GM21447 (cell line): ENCODE data around the gene NMRK2.
"Not testable (repeated sequence)": the region's sequence is repeated elsewhere in the genome, so short reads cannot be mapped to it uniquely, and the experiment has no call there.

Source experiments
- ATAC-seq: cut with Tn5 transposase; IDR thresholded peaks from one replicate; pipeline ENCODE4 v1.9.1; 2021; ENCODE audit not compliant: unreplicated experiment

Gene NMRK2

GRCh38 chr19:3932931-3933810 is at the start of gene NMRK2:
NMRK2 (plus strand) TSS chr19:3933069; CDS start chr19:3933672, 603 bp downstream.
- ATAC-seq: no peak

DNA sequence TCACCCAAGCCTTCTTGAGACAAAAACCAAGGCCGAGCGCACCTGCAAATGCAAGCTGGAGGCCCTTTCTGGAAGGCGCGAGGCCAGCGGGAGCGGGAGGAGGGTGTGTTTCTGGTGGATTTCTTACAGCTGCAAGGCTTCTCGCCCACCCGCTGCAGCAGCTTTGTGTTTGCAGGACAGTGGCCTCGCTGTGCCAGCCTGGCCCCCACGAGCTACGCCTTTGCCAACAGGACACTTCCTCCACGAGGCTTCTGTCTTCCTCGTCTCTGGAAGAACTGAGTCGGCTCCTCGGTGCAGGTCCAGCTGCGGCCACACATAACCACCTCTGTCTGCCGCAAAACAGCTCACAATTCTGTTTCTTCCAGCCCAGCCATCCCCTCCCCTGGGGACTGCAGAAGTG is 42.3 kb upstream of the NMRK2 start:
- no peak for ATAC-seq

- no peak for ATAC-seq
These were observed 39.2 kb upstream of the NMRK2 start for GRCh38 chr19:3893509-3894179.

DNA sequence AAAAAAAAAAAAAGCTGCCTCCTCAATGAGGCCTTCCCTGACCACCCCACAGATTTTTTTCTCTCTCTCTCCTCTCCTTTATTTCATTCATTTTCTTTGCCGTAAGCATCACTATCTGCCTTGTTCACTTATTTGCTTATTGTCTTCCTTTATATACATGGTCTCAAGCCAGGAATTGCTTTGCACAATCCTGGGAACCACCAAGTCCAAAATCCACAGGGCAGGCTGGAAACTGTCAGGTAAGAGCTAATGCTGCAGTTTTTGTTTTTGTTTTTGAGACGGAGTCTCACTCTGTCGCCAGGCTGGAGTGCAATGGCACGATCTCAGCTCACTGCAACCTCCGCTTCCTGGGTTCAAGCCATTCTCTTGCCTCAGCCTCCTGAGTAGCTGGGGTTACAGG is 37.9 kb upstream of the NMRK2 start:
- not testable (repeated sequence) for ATAC-seq

GRCh38 chr19:3895788-3896187 is 37.1 kb upstream of the NMRK2 start:
- no peak for ATAC-seq

- no peak for ATAC-seq
These were observed 34.9 kb upstream of the NMRK2 start for GRCh38 chr19:3897936-3898335.

- no peak for ATAC-seq
These were observed 34.4 kb upstream of the NMRK2 start for GRCh38 chr19:3898426-3898825.

DNA sequence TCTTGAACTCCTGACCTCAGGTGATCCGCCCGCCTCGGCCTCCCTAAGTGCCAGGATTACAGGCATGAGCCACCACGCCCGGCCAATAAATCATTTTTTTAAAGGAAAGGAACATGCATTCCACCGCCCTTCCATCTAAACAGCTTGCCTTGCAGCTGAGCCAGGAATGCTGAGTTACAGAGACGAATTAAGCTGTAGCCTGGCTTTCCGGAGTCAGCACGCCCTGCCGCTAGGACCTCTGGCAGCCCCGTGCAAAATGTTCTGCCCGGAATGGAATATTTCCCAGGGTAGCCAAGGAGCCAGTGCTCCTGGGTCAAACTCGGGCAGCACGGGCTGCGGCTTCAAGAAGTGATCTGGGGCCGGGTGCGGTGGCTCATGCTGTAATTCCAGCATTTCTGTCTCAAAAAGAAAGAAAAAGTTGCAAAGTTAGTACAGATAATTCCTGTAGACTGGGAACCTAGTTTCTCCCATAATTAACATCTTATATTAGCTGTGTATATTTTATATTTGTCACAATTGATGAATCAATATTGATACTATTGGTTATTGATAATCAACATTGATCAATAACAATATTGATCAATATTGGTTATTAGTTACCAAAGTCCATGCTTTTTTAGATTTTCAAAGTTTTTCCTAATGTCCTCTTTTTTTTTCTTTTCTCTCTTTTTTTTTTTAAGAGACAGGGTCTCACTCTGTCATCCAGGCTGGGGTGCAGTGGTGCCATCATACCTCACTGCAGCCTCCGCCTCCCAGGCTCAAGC is 33.2 kb upstream of the NMRK2 start:
- no peak for ATAC-seq

GRCh38 chr19:3902317-3902973 is 30.4 kb upstream of the NMRK2 start:
- no peak for ATAC-seq

DNA sequence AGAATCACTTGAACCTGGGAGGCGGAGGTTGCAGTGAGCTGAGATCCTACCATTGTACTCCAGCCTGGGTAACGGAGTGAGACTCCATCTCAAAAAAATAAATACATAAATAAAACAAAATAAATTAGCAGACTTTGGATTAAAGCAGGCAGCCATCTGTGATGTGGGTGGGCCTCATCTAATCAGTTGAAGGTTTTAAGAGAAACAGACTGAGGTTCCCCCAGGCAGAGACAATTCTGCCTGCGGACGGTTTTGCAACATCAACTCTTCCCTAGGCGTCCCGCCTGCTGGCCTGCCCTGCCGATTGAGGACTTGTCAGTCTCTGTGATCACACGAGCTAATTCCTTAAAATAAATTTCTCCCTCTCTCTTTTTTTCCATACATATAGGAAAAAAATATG is 28.6 kb upstream of the NMRK2 start:
- no peak for ATAC-seq

DNA sequence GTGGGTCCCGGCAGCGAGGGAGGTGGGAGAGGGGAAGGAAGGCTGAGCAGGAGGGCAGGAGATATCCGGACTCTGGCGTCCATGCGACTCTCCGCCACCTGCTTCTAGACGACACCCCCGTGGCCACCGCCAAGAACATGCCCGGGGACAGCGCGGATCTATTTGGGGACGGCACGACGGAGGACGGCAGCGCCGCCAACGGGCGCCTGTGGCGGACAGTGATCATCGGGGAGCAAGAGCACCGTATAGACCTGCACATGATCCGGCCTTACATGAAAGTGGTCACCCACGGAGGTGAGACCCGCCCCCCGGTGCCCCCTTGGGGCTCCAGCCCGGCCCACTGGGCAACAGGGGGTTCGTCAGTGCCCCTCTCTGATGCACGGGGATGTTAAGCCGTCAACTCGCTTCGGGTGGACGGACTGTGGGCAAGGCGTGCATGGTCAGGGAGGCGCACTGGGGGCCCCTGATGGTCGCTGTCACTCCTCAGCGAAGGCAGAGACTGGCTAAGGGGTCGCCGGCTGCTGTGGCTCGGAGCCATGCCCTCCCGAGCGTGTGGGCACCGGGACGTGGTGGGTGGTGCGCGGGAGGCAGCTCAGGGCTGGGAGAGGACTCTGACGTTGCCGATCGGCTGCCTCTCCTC is 25.1 kb upstream of the NMRK2 start:
- no peak for ATAC-seq

DNA sequence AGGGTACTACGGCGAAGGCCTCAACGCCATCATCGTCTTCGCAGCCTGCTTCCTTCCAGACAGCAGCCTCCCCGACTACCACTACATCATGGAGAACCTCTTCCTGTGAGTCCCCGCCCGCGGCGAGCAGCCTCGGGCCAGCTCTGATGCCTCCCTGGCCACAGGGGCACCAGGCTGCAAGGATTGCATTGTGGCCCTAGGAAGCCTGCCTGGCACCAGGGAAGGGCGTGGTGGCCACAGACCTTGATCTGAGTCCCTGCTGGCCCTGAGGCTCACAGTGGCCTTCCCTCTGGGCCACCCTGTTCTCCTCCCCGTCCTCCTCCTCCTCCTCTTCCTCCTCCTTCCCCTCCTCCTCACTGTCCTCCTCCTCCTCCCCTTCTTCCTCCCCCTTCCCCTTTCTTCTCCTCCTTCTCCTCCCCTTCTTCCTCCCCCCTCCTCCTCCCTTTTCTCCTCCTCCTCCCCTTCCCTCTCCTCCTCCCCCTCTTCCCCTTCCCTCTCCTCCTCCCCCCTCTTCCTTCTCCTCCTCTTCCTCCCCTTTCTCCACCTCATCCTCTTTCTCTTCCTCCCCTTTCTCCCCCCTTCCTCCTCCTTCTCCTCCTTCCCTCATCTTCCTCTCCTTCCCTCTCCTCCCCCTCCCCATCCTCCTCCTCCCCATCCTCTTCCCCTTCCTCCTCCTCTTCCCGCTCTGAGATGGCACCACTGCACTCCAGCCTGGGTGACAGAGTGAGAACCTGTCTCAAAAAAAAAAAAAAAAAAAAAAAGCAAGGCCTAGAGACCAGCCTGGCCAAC is 24.4 kb upstream of the NMRK2 start:
- ATAC-seq: no peak

- ATAC-seq: no peak
These were observed 22.8 kb upstream of the NMRK2 start for GRCh38 chr19:3910105-3910504.

DNA sequence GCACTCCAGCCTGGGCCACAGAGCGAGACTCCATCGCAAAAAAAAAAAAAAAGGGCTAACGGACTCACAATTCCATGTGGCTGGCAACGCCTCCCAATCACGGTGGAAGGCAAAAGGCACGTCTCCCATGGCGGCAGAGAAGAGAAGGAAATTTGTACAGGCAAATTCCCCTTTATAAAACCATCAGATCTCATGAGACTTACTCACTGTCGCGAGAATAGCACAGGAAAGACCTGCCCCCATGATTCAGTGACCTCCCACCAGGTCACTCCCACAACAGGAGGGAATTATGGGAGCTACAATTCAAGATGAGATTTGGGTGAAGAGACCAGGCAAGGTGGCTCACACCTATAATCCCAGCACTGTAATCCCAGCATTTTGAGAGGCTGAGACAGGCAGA is 18.7 kb upstream of the NMRK2 start:
- ATAC-seq: no peak

DNA sequence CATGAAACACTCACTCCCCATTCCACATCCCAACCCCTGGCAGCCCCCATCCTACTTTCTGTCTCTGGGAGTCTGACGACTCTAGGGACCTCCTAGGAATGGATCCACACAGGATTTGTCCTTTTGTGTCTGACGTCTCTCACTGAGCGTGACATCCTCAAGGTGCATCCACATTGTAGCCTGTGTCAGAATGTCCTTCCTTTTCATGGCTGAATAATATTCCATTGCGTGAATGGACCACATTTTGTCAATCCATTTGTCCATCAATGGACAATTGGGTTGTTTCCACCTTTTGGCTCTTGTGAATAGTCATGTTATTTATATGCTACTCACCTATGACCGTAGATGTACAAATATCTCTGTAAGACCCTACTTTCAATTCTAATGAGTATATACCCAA is 16.8 kb upstream of the NMRK2 start:
- ATAC-seq: no peak

DNA sequence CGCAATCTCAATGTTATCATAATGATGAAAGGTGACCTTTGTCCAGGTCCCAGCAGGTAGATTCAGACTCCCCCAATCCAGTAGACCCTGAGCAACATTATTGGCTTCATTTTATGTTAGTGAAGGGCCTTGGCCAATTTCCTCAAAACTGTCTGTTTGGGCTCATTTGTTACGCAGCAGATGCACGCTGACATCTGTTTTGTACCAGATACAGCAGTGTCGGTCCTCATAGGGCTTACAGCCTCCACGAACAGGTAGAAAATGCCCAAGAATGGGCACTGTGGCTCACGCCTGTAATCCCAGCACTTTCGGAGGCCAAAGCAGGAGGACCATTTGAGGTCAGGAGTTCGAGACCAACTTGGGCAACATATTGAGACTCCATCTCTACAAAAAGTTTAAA is 13.1 kb upstream of the NMRK2 start:
- no peak for ATAC-seq

GRCh38 chr19:3923096-3923758 is 9.6 kb upstream of the NMRK2 start:
- no peak for ATAC-seq

GRCh38 chr19:3923912-3924311 is 9.0 kb upstream of the NMRK2 start:
- ATAC-seq: no peak

DNA sequence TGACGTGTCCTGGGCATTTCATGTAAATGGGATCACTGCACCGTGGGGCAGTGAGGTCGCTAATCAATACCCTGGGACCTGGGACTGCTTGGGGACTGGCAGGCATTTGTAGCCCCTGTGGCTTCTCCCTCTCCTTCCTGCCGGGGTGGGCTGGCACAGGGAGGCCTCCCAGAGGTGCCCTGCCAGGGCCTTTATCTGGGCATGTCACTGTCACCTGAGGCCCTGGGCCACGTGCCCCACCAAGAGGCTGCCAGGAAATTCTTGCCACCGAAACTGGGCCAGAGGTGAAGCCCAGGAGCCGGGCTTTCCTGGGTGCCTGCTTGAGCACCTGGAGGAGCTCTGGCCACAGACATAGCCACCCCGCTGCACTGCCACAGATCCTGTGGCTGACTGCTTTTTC is 1.8 kb upstream of the NMRK2 start:
- no peak for ATAC-seq
